Measurements from ENCODE around the gene RNU1-3.
"Not testable (repeated sequence)": the region's sequence is repeated elsewhere in the genome, so short reads cannot be mapped to it uniquely, and the experiment has no call there.

Gene RNU1-3

GRCh38 chr1:16666502-16667413 lies at the start of gene RNU1-3:
Gene RNU1-3, minus strand, starts transcription at chr1:16666948.
- not testable (repeated sequence) for H3K36me3 Mint-ChIP-seq (ENCODE audit: low read depth); H3K9me3 Mint-ChIP-seq; H3K27me3 Mint-ChIP-seq (ENCODE audit: low read depth)

GRCh38 chr1:16713480-16713879 lies 46.7 kb upstream of the RNU1-3 start:
- H3K4me3 Mint-ChIP-seq; H3K27me3 Mint-ChIP-seq (ENCODE audit: low read depth); H3K27ac Mint-ChIP-seq; H3K36me3 Mint-ChIP-seq (ENCODE audit: low read depth); H3K4me1 Mint-ChIP-seq; H3K9me3 Mint-ChIP-seq: not testable (repeated sequence)

More at GRCh38 chr1:16666502-16667413, at the start of gene RNU1-3:
- H3K4me3 Mint-ChIP-seq, H3K27ac Mint-ChIP-seq, H3K4me1 Mint-ChIP-seq: not testable (repeated sequence)

- not testable (repeated sequence) for H3K9me3 Mint-ChIP-seq; H3K27me3 Mint-ChIP-seq (ENCODE audit: low read depth); H3K4me3 Mint-ChIP-seq; H3K27ac Mint-ChIP-seq; H3K4me1 Mint-ChIP-seq; H3K36me3 Mint-ChIP-seq (ENCODE audit: low read depth)
These were observed 46.2 kb upstream of the RNU1-3 start for GRCh38 chr1:16712984-16713383.

DNA sequence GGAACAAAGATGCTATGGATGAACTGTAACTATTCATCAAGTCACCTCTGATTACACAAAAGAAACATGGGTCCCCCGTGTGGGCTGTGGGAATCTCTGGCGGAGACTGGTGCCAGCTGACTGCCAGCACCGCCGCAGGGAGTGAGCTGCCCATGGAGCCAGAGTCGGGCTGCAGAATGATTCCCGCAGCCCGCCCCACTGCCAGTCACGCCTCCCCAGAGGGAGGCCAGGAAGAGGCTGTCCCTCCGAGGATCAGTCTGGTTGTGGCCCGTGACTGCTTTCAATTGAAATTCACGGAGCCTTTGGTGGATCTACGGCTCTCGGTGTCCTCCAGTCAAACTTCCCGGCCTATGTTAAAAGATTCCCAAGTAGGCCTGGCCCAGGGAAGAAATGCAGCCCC lies 45.8 kb upstream of the RNU1-3 start:
- H3K4me1 Mint-ChIP-seq; H3K36me3 Mint-ChIP-seq (ENCODE audit: low read depth); H3K27me3 Mint-ChIP-seq (ENCODE audit: low read depth); H3K9me3 Mint-ChIP-seq; H3K4me3 Mint-ChIP-seq; H3K27ac Mint-ChIP-seq: not testable (repeated sequence)

DNA sequence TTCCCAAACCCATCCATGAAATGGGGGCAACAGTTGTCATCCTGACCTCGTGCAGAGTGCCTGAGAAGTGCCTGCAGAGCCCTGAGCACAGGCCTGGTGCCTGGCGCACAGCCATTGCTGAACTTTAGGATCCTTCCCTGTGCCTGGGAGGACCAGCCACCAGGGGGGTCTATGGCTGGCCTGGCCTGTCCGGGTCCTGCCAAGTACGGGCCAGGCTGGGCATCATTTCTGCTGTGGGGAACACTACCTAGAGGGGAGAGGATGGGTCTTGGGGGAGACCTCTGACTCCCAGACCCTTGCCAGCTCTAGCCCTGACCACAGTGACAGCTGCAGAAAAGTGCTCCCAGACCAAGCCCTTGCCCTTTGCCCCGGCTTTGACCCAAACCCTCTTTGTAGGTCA lies 45.4 kb upstream of the RNU1-3 start:
- H3K27me3 Mint-ChIP-seq (ENCODE audit: low read depth); H3K9me3 Mint-ChIP-seq; H3K36me3 Mint-ChIP-seq (ENCODE audit: low read depth); H3K27ac Mint-ChIP-seq; H3K4me1 Mint-ChIP-seq; H3K4me3 Mint-ChIP-seq: not testable (repeated sequence)

DNA sequence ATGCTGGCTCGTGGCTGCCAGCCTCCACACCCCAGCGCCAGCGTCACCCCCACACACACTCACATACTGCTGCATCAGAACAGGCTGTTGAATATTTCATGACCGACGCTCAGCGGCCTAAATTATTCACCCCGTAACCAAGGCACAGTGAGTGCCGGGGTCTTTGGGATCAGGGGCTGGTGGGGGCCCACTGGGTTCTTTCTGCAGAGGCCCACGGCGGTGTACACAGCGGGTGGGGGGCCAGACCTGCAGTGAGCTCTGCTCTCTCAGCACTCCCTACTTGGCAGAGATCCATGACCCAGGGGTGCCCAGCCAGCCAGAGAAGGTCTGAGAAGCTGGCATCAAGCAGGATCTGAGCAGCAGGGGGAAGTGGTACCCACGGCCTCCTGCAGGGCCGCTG lies 43.9 kb upstream of the RNU1-3 start:
- not testable (repeated sequence) for H3K4me1 Mint-ChIP-seq; H3K9me3 Mint-ChIP-seq; H3K4me3 Mint-ChIP-seq; H3K27ac Mint-ChIP-seq; H3K36me3 Mint-ChIP-seq (ENCODE audit: low read depth); H3K27me3 Mint-ChIP-seq (ENCODE audit: low read depth)

DNA sequence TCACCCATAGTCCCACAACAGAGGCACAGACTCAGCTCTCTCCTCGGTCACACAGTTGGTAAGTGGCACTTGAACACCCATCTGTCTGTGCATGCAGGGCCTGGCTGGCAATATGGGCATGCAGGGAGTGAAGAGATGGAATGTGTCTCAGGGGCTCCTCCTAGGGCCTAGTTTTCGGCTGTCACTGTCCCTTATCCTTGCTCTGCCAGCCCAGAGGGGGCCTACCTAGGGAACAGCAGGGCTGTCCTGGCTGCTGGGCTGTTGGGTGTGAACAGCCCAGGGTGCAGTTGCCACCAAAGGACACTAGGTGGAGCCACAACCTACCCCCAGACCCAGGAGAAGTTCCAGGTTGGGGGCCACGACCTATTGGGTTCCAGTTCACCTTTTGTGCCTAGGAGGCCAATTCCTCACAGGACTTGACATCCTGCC lies 42.9 kb upstream of the RNU1-3 start:
- not testable (repeated sequence) for H3K4me3 Mint-ChIP-seq; H3K36me3 Mint-ChIP-seq (ENCODE audit: low read depth); H3K27me3 Mint-ChIP-seq (ENCODE audit: low read depth); H3K27ac Mint-ChIP-seq; H3K4me1 Mint-ChIP-seq; H3K9me3 Mint-ChIP-seq

DNA sequence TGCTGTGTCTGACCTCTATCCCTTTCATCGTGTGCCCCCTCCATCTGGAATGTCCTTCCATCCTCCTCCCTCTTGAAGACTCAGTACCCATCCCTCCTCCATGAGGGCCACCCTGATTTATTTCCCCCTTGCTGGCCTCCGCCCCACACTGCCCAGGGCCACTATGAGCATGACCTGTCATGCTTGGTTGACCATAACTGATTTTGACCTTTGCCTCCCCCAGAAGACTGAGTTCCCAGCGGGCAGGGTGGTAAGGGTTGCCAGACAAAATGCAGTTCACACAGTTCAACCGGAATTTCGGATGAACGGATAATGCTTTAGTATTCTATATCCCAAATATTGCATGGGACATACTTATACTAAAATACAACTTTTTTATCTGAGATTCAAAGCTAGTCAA lies 42.0 kb upstream of the RNU1-3 start:
- not testable (repeated sequence) for H3K4me3 Mint-ChIP-seq; H3K27me3 Mint-ChIP-seq (ENCODE audit: low read depth); H3K36me3 Mint-ChIP-seq (ENCODE audit: low read depth); H3K9me3 Mint-ChIP-seq; H3K4me1 Mint-ChIP-seq; H3K27ac Mint-ChIP-seq

GRCh38 chr1:16707130-16708093 lies 40.7 kb upstream of the RNU1-3 start:
- not testable (repeated sequence) for H3K4me1 Mint-ChIP-seq; H3K27me3 Mint-ChIP-seq (ENCODE audit: low read depth); H3K9me3 Mint-ChIP-seq; H3K36me3 Mint-ChIP-seq (ENCODE audit: low read depth); H3K27ac Mint-ChIP-seq; H3K4me3 Mint-ChIP-seq

- not testable (repeated sequence) for H3K9me3 Mint-ChIP-seq; H3K4me1 Mint-ChIP-seq; H3K4me3 Mint-ChIP-seq; H3K27ac Mint-ChIP-seq; H3K27me3 Mint-ChIP-seq (ENCODE audit: low read depth); H3K36me3 Mint-ChIP-seq (ENCODE audit: low read depth)
These were observed 39.6 kb upstream of the RNU1-3 start for GRCh38 chr1:16706302-16706701.

GRCh38 chr1:16704502-16705100 lies 37.9 kb upstream of the RNU1-3 start:
- not testable (repeated sequence) for H3K27ac Mint-ChIP-seq; H3K9me3 Mint-ChIP-seq; H3K36me3 Mint-ChIP-seq (ENCODE audit: low read depth); H3K4me1 Mint-ChIP-seq; H3K4me3 Mint-ChIP-seq; H3K27me3 Mint-ChIP-seq (ENCODE audit: low read depth)

- H3K36me3 Mint-ChIP-seq (ENCODE audit: low read depth); H3K9me3 Mint-ChIP-seq; H3K4me3 Mint-ChIP-seq; H3K27ac Mint-ChIP-seq; H3K27me3 Mint-ChIP-seq (ENCODE audit: low read depth); H3K4me1 Mint-ChIP-seq: not testable (repeated sequence)
These were observed 37.3 kb upstream of the RNU1-3 start for GRCh38 chr1:16704076-16704475.

DNA sequence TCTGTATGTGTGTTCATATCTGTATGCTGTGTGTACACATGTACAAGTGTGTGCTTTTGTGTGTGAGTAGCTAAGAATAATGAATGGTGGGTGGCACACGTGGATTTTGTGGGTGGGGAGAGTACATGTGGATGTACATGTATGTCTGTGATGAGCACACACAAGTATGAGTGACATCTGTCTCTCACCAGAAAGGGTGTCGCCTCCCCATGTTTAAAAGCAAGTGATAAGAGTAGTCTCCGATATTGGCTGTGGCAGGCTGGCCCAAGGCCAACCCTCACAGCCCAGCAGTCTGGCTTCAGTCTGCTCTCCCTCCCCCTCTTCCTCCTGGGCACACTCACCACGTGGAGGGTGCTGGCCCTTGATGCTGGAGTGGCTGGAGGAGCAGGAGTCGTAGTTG lies 36.9 kb upstream of the RNU1-3 start:
- H3K27me3 Mint-ChIP-seq (ENCODE audit: low read depth); H3K36me3 Mint-ChIP-seq (ENCODE audit: low read depth); H3K9me3 Mint-ChIP-seq; H3K4me1 Mint-ChIP-seq; H3K4me3 Mint-ChIP-seq; H3K27ac Mint-ChIP-seq: not testable (repeated sequence)

DNA sequence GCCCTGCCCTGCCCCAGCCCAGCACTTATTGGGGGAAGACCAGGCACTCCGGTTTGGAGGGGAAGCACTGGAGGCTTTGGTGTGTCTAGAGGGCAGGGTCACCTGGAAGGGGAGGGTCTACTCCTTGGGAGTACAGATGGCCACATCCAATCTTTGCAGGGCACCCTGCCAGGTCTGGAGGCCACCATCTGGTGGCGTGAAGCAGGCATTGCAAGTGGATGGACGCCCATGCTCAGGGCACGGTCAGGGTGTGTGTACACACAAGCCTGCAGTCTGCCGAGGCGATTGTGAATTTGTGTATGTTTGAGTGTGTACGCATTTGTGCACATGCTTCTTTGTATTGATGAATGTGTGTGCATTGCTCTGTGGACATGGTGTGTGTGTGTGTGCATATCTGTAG lies 36.4 kb upstream of the RNU1-3 start:
- H3K9me3 Mint-ChIP-seq; H3K36me3 Mint-ChIP-seq (ENCODE audit: low read depth); H3K4me1 Mint-ChIP-seq; H3K4me3 Mint-ChIP-seq; H3K27ac Mint-ChIP-seq; H3K27me3 Mint-ChIP-seq (ENCODE audit: low read depth): not testable (repeated sequence)

DNA sequence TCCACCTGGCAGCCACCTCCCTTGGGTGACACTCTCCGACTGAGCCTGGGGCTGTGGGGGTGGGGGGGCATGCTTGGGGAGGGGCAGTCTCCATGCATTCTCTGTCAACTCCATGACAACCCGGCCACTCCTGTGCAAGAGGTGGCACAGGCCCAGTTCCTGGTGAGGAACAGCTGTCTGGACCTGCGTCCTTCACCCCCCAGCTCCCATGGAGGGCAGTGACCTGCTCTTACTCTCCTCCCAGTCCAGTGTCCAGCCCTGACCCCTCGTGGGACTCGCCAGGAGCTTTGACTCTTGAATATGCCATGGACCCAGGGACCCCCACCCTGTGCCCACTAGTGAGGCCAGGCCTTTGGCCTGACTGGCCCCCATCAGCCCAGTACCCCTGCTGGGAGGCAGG lies 35.5 kb upstream of the RNU1-3 start:
- not testable (repeated sequence) for H3K4me1 Mint-ChIP-seq; H3K9me3 Mint-ChIP-seq; H3K27ac Mint-ChIP-seq; H3K36me3 Mint-ChIP-seq (ENCODE audit: low read depth); H3K4me3 Mint-ChIP-seq; H3K27me3 Mint-ChIP-seq (ENCODE audit: low read depth)
